ENCODE data around the gene CCKAR.
"Not testable (repeated sequence)": the region's sequence is repeated elsewhere in the genome, so short reads cannot be mapped to it uniquely, and the experiment has no call there.

The CCKAR gene

GRCh38 chr4:26490111-26490959, at the start of gene CCKAR:
CCKAR (minus strand) TSS chr4:26490484; CDS start chr4:26490267, 217 bp downstream.
- DNase-seq (ENCODE audit: low read depth in 2 of 2), result no peak

GRCh38 chr4:26533685-26534084, 43.4 kb upstream of the CCKAR start:
- no peak for DNase-seq (ENCODE audit: low read depth in 2 of 2)

- DNase-seq (ENCODE audit: low read depth in 2 of 2), result no peak
Measured at GRCh38 chr4:26531491-26532116, 41.3 kb upstream of the CCKAR start.

- DNase-seq (ENCODE audit: low read depth in 2 of 2), result no peak
Measured at GRCh38 chr4:26530099-26530498, 39.8 kb upstream of the CCKAR start.

- DNase-seq (ENCODE audit: low read depth in 2 of 2), result no peak
Measured at GRCh38 chr4:26529479-26529878, 39.2 kb upstream of the CCKAR start.

GRCh38 chr4:26525771-26526150, 35.5 kb upstream of the CCKAR start:
- DNase-seq (ENCODE audit: low read depth in 2 of 2), result no peak

GRCh38 chr4:26525136-26525770, 35.0 kb upstream of the CCKAR start:
- DNase-seq (ENCODE audit: low read depth in 2 of 2), result no peak

- DNase-seq (ENCODE audit: low read depth in 2 of 2), result no peak
Measured at GRCh38 chr4:26524011-26524410, 33.7 kb upstream of the CCKAR start.

GRCh38 chr4:26522478-26522877, 32.2 kb upstream of the CCKAR start:
- no peak for DNase-seq (ENCODE audit: low read depth in 2 of 2)

- no peak for DNase-seq (ENCODE audit: low read depth in 2 of 2)
Measured at GRCh38 chr4:26520728-26521450, 30.6 kb upstream of the CCKAR start.

GRCh38 chr4:26515936-26516335, 25.7 kb upstream of the CCKAR start:
- no peak for DNase-seq (ENCODE audit: low read depth in 2 of 2)

- DNase-seq (ENCODE audit: low read depth in 2 of 2), result no peak
Measured at GRCh38 chr4:26510334-26510964, 20.2 kb upstream of the CCKAR start.

GRCh38 chr4:26509681-26510333, 19.5 kb upstream of the CCKAR start:
- DNase-seq (ENCODE audit: low read depth in 2 of 2), result no peak

- DNase-seq (ENCODE audit: low read depth in 2 of 2), result no peak
Measured at GRCh38 chr4:26507286-26507685, 17.0 kb upstream of the CCKAR start.

- no peak for DNase-seq (ENCODE audit: low read depth in 2 of 2)
Measured at GRCh38 chr4:26503844-26504243, 13.6 kb upstream of the CCKAR start.

GRCh38 chr4:26503427-26503826, 13.1 kb upstream of the CCKAR start:
- no peak for DNase-seq (ENCODE audit: low read depth in 2 of 2)

- DNase-seq (ENCODE audit: low read depth in 2 of 2), result not testable (repeated sequence)
Measured at GRCh38 chr4:26500565-26500999, 10.3 kb upstream of the CCKAR start.

GRCh38 chr4:26496207-26496783, 6.0 kb upstream of the CCKAR start:
- DNase-seq (ENCODE audit: low read depth in 2 of 2), result no peak

- no peak for DNase-seq (ENCODE audit: low read depth in 2 of 2)
Measured at GRCh38 chr4:26493461-26493860, 3.2 kb upstream of the CCKAR start.

GRCh38 chr4:26491449-26492170, 1.3 kb upstream of the CCKAR start:
- no peak for DNase-seq (ENCODE audit: low read depth in 2 of 2)
